Chondrocyte (in vitro differentiated cells): ENCODE results near the gene SCARB1. TPM values are rescaled to one million over a fixed set of nuclear protein-coding genes. Genes with fewer than 3 reads are reported as not detected.

Experiments used
- DNase-seq: peaks from one replicate; pipeline ENCODE4 v3.0.0; 2021; ENCODE audit warnings: mixed read lengths, low spot score
- H3K27ac Mint-ChIP-seq: one replicate; pipeline ENCODE4 v1.8.0; 2021; ENCODE audit warnings: mild to moderate bottlenecking, moderate library complexity, mixed read lengths; ENCODE audit not compliant: unreplicated experiment
- H3K27me3 Mint-ChIP-seq: 2 replicates; pipeline ENCODE4 v1.8.0; 2021; ENCODE audit warnings: low read depth, mixed read lengths
- H3K36me3 Mint-ChIP-seq: 2 replicates; pipeline ENCODE4 v1.8.0; 2021; ENCODE audit warnings: low read depth, mixed read lengths
- H3K4me1 Mint-ChIP-seq: 2 replicates; pipeline ENCODE4 v1.8.0; 2021; ENCODE audit warnings: low read depth, mild to moderate bottlenecking, mixed read lengths
- H3K4me3 Mint-ChIP-seq: one replicate; pipeline ENCODE4 v1.8.0; 2021; ENCODE audit warnings: mild to moderate bottlenecking, moderate library complexity, mixed read lengths; ENCODE audit not compliant: unreplicated experiment
- H3K9me3 Mint-ChIP-seq: 2 replicates; pipeline ENCODE4 v1.8.0; 2021; ENCODE audit warnings: low read depth, mixed read lengths
- CTCF ChIP-seq: fragments of 200-600 bp; sonication (generic); IDR thresholded peaks from 2 replicates; pipeline ENCODE4 v1.5.0; 2021; ENCODE audit warnings: antibody characterized with exemption, mild to moderate bottlenecking, moderate library complexity
- total RNA-seq: library from RNA; stranded (reverse); gene quantifications from 3 replicates; pipeline ENCODE4 v1.2.1, GENCODE V29; 2021

SCARB1 gene
- total RNA-seq, 1 donor from 2014 or later = 20.1 TPM

DNA sequence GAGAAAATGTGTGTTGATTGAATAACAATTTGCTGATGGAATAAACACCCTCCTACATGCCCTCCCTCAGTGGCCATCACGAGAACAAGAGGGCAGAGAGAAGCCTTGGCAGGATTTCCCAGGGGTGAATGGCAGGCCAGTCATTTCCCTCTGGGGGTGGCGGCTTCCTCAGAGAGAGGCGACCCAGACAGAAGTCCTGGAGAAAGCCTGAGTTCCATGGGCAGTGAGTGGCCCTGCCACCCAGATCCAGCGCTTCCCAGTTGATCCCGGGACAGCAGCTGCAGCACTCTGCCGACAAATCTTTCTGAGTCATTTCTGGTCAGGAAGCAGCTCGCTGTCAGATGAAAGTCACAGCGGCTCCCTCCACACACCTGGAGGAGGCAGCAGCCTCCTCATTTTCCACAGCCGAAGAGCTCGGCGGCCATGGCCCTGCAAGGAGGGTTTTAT, 123.0 kb downstream of the SCARB1 start:
- H3K36me3 Mint-ChIP-seq = no peaks in the 10 kb centered on the region
- H3K4me3 Mint-ChIP-seq = no peak overlapping the region
- H3K27me3 Mint-ChIP-seq = no peaks in the 10 kb centered on the region
- no peak for DNase-seq
- peak overlapping the region; percentile 66 for H3K27ac Mint-ChIP-seq
- peak; percentile 53 for TF ChIP-seq CTCF
- H3K4me1 Mint-ChIP-seq = peaks cover 50% of the 10 kb centered on the region
- no peaks in the 10 kb centered on the region for H3K9me3 Mint-ChIP-seq

DNA sequence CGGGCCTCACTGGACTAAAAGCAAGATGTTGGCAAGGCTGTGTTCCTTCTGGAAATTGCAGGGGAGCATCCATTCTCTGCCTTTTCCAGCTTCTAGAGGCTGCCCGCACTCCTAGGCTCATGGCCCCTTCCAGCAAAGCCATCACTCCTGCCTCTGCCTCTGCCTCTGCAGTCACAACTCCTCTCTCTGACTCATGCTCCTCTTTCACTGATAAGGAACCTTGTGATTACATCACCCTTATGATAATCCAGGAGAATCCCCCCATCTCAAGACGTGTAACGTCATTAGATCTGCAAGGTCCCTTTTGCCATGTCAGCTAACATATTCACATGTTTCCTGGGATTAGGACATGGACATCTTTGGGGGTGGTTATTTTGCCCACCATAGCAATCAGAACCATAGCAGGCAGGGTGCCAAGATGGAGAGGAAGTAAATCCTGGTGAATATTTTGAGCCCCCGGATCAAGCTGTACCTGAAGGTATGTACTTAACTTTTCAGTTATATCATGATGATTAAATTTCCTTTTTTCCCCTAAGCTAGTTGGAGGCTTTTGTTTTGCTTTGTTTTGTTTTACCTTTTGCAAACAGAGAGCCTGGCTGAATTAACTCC, 123.6 kb downstream of the SCARB1 start:
- Mint-ChIP-seq H3K36me3 (no peaks in the 10 kb centered on the region), H3K4me3 (no peak overlapping the region), H3K4me1 (peaks cover 45% of the 10 kb centered on the region), H3K9me3 (no peaks in the 10 kb centered on the region), H3K27ac (peak overlapping the region; percentile 66), H3K27me3 (no peaks in the 10 kb centered on the region)
- no peak for TF ChIP-seq CTCF
- no peak for DNase-seq

DNA sequence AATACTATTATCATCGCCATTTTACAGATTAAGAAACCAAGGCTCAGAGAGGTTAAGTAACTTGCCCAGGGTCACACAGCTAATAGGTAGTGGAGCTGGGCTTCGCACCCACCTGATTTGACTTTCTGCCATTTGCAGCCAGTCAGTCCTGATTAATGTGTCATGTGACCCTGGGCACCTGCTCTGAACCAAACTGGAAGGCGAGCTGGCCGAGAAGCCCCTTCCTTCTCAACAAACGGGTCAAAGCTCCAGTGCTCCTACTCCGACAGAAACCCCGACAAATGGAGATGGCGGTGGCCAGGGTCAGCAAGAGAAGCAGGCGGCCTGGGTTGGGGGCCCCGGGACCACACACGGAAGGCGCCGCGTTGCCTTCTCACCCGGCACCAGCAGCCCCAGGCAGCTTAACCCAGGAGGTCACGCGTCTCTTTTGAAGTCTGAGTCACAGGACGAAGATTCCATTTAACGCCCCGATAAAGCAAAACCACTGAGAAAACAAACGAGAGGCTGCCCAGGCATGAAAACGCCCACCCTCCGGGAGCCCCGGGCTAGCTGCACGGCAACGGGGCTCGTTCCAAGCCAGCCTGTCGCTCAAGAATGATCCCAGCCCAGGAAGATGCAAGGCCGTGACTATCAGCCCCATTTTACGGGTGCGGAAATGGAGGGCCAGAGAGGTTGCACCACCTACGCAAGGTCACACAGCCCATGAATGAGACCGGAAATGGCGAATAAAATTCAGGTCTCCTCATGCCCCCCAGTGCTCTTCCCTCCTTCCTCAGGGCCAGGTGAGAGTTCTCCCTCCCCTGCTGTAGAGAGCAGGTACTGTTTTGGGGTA, 124.8 kb downstream of the SCARB1 start:
- DNase-seq = no peak
- TF ChIP-seq CTCF = no peak

DNA sequence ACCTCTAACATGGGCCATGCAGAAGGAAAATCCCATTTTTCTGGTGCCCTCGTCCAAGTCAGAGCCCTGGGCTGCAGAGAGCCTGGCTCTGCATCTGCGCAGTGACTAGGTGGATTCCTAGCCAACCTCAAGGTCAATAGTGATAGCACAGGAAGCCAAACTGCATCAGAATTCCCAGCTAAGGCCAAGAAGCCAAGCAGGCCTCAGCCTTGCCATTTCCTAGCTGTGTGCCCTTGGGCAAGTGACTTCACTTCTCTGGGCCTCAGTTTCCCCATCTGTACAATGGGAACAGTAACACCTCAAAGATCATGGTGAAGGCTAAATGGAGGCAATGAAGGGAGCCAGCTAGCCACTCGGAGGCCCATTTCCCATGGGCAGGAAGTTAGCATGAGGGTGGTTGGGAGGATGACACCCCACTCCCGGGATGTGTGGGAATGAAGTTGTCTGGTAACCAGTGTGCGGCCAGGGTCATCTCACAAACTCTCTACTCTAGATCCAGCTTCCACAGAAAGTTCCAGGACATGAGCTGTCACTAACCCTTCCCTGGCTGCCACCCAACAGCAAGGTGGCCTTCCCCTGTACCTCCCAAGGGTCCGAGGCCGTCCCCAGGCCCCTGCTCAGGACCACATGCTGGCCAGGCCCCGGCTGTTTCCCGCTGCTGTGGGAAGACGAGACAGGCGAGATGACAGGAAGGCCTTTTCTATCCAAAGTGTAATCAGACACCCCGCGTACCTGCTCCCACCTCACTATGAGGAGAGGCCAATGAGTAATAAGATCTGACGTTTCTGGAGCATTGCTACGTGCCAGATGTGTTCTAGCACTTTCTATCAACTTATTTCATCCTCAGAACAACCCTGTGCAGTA, 125.7 kb downstream of the SCARB1 start:
- Mint-ChIP-seq H3K36me3 (no peaks in the 10 kb centered on the region), H3K27ac (no peak overlapping the region), H3K4me1 (peaks cover 48% of the 10 kb centered on the region), H3K4me3 (no peak overlapping the region), H3K9me3 (no peaks in the 10 kb centered on the region), H3K27me3 (no peaks in the 10 kb centered on the region)
- no peak for TF ChIP-seq CTCF
- DNase-seq = no peak

More for the DNA sequence above, 124.8 kb downstream of the SCARB1 start:
- Mint-ChIP-seq H3K4me1 (peaks cover 47% of the 10 kb centered on the region), H3K27ac (no peak overlapping the region), H3K9me3 (no peaks in the 10 kb centered on the region), H3K27me3 (no peaks in the 10 kb centered on the region), H3K36me3 (no peaks in the 10 kb centered on the region), H3K4me3 (no peak overlapping the region)

GRCh38 chr12:124737040-124737419, 126.6 kb downstream of the SCARB1 start:
- no peaks in the 10 kb centered on the region for H3K27me3 Mint-ChIP-seq
- TF ChIP-seq CTCF = no peak
- no peak overlapping the region for H3K27ac Mint-ChIP-seq
- peaks cover 2% of the 10 kb centered on the region for H3K9me3 Mint-ChIP-seq
- DNase-seq = no peak
- peaks cover 53% of the 10 kb centered on the region for H3K4me1 Mint-ChIP-seq
- peaks cover 1% of the 10 kb centered on the region for H3K36me3 Mint-ChIP-seq
- H3K4me3 Mint-ChIP-seq = no peak overlapping the region
